Ovary (tissue), 9 donors: ENCODE results near the gene BAZ2B. TPM values are rescaled to one million over a fixed set of nuclear protein-coding genes. Genes with fewer than 3 reads are reported as not detected.

Experiments
- DNase-seq, 5 donors: peaks; one replicate each; pipeline ENCODE4 v3.0.0-alpha.2; 2019 to 2020
- H3K27ac ChIP-seq, 2 donors: fragments of 200-600 bp; one replicate each; pipeline versions ENCODE4 v1.5.1 to v1.8.0; 2019 to 2022
- H3K27me3 ChIP-seq: fragments of 200-600 bp; one replicate; pipeline ENCODE4 v1.8.0; 2022
- H3K36me3 ChIP-seq: fragments of 200-600 bp; sonication (generic); one replicate; pipeline ENCODE4 v1.5.1; 2019
- H3K4me1 ChIP-seq: one replicate; pipeline ENCODE4 v1.8.1; 2013; ENCODE audit warnings: mild to moderate bottlenecking, moderate library complexity; ENCODE audit not compliant: insufficient read depth
- H3K4me3 ChIP-seq: fragments of 200-600 bp; sonication (generic); one replicate; pipeline ENCODE4 v1.5.1; 2017
- H3K9me3 ChIP-seq, 2 donors: fragments of 200-600 bp in 1 of 2; sonication (generic) in 1 of 2; one replicate each; pipeline versions ENCODE4 v1.5.1 to v1.8.1; 2013 to 2019; ENCODE audit warnings: mild to moderate bottlenecking in 1 of 2, moderate library complexity in 1 of 2
- EP300 ChIP-seq: sonication (generic); formaldehyde crosslinking; IDR thresholded peaks from one replicate; pipeline ENCODE4 v1.6.1; 2017; ENCODE audit warnings: antibody characterized with exemption
- POLR2A ChIP-seq: fragments of 450-650 bp; IDR thresholded peaks from one replicate; pipeline ENCODE4 v1.6.1; 2017; ENCODE audit warnings: antibody characterized with exemption, mild to moderate bottlenecking, moderate library complexity
- WGBS, 3 donors: extraction: QIAGEN DNeasy Blood & Tissue Kit in 1 of 3; methylation state at CpG; one replicate each; pipeline versions ENCODE4 v1.1.5 to v1.1.7; 2013 to 2017; 5-methylcytosine and 5-hydroxymethylcytosine counted together
- intact Hi-C, 4 donors: fragments of 100-400 bp; cut with DNase I; formaldehyde crosslinking; loops; one replicate each; pipeline versions ENCODE4 v1.11.0 to v1.15.1; 2022 to 2023
- polyA plus RNA-seq, 2 donors: library from polyadenylated mRNA; stranded (reverse); fragments of 200-250 nt in 1 of 2; fragments of 350-450 nt in 1 of 2; fragmentation: Illumina TruSeq in 1 of 2; extraction: RNeasy Lipid Tissue Mini Kit (QIAGEN cat#74804) in 1 of 2; gene quantifications; one replicate each; pipeline ENCODE4 v1.2.3, GENCODE V29; 2013 to 2014
- total RNA-seq, 7 donors: library from RNA; depleted of rRNA in 2 of 7; stranded (reverse); fragments of >200 nt in 2 of 7; fragmentation: NEBNext Ultra II Directional in 3 of 7; extraction: Animal tissue kit (Norgen Biotek cat#: 25700) in 3 of 7; gene quantifications; one replicate each; pipeline versions ENCODE4 v1.1.0 to v1.2.4, GENCODE V29; 2016 to 2023
- TF ChIP-seq, protein P1 (sequence below), 3 donors: fragments of 450-650 bp in 2 of 3; fragments of 200-600 bp in 1 of 3; IDR thresholded peaks; one replicate each; pipeline versions ENCODE4 v1.5.1 to v1.8.0; 2016 to 2022; ENCODE audit warnings: antibody characterized with exemption in 3 of 3, mild to moderate bottlenecking in 1 of 3
- donor health status: DM: no; HTN: no; CAD: no; lungs with moderate emphysema.
- donor health status: DM: no; HTN: no; CAD: no.
- donor health status: Bipolar disorder and iron deficiency.
- donor health status: DM: yes; HTN: yes; CAD: no.
- donor health status: DM: no; HTN: no; CAD: no.
- donor health status: DM: yes; HTN: yes; CAD: no.

The BAZ2B gene
- total and polyA plus RNA-seq, 9 donors, result 31.8 to 131 (median 99.4) TPM

DNA sequence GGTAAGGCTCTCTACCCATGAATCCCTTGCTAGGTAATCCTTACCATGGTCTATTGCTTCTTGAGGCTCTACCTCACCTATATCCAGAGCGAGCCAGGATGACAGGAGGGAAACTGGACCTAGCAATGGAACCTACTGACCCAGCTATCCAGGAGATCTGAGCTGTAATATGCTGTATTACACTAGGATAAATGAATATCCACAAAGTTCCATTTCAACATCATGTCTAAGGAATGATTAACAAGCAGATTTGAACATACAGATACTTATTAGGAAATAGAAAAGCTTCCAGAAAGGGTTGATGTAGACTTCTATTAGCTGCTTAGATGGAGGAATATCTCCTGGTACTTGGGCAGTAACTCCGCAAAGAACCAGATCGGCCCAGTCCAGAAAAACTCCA is 110.1 kb downstream of the BAZ2B start:
- Histone ChIP-seq H3K27me3 (no peaks in the 10 kb centered on the region), H3K9me3 (no peaks in the 10 kb centered on the region), H3K4me3 (no peak overlapping the region), H3K36me3 (no peaks in the 10 kb centered on the region), H3K27ac (no peak overlapping the region), H3K4me1 (peaks cover 3% of the 10 kb centered on the region)
- no peak for DNase-seq
- 89 to 92% (median 90%) methylated on average over 3 of the region's 3 CpGs for WGBS, 3 donors
- intact Hi-C loops, result loop anchor here in 1 of 4 donors (10.0 kb wide), 1 partner anchor 99 kb away; no protein-coding TSS in a partner anchor
- TF ChIP-seq, protein P1, sequence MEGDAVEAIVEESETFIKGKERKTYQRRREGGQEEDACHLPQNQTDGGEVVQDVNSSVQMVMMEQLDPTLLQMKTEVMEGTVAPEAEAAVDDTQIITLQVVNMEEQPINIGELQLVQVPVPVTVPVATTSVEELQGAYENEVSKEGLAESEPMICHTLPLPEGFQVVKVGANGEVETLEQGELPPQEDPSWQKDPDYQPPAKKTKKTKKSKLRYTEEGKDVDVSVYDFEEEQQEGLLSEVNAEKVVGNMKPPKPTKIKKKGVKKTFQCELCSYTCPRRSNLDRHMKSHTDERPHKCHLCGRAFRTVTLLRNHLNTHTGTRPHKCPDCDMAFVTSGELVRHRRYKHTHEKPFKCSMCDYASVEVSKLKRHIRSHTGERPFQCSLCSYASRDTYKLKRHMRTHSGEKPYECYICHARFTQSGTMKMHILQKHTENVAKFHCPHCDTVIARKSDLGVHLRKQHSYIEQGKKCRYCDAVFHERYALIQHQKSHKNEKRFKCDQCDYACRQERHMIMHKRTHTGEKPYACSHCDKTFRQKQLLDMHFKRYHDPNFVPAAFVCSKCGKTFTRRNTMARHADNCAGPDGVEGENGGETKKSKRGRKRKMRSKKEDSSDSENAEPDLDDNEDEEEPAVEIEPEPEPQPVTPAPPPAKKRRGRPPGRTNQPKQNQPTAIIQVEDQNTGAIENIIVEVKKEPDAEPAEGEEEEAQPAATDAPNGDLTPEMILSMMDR (IDR thresholded peaks at IDR 0.05), result no peak
- TF ChIP-seq POLR2A (no peak), EP300 (no peak)

DNA sequence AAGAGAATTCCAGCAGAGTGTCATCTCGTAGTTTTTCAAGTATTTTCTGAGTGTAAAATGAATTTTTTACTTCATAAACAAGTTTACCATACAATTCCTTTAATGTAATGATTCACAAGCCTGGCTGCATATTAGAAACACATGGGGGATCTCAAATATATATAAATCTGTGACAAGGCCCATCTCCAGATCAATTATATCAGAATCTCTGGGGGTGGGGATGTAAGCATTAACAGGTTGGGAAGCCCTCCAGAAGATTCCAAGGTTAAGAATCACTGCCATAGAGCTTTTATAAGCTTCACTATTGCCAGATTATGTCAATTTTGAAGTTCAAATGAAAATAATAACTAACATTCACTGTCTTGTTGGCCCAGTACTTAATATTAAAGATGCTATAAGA is 111.2 kb downstream of the BAZ2B start:
- Histone ChIP-seq H3K27me3 (no peaks in the 10 kb centered on the region), H3K4me1 (peaks cover 2% of the 10 kb centered on the region), H3K36me3 (no peaks in the 10 kb centered on the region), H3K9me3 (no peaks in the 10 kb centered on the region), H3K27ac (no peak overlapping the region), H3K4me3 (no peak overlapping the region)
- no peak for TF ChIP-seq EP300
- intact Hi-C loops, result loop anchor here in 1 of 4 donors (10.0 kb wide), 1 partner anchor 100 kb away; no protein-coding TSS in a partner anchor
- DNase-seq, result no peak
- WGBS, 3 donors, result 95 to 98% (median 98%) methylated on average over 1 of the region's 1 CpG

DNA sequence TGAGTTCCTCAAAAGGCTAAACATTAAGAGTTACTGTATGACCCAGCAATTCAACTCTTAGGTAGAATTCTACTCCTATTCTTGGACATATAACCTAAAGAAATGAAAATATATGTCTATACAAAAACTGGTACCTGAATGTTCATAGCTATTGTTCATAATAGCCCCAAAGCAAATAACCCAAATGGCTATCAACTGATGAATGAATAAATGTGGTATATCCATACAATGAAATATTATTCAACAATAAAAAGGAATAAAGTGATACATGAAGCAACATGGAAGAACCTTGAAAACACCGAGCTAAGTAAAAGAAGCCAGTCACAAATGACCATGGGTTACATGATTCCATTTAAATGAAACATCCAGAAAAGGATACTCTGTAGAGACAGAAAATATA is 114.6 kb downstream of the BAZ2B start:
- Histone ChIP-seq H3K4me1 (no peaks in the 10 kb centered on the region), H3K27ac (no peak overlapping the region)
- 98 to 100% (median 98%) methylated on average over 1 of the region's 1 CpG for WGBS, 3 donors

DNA sequence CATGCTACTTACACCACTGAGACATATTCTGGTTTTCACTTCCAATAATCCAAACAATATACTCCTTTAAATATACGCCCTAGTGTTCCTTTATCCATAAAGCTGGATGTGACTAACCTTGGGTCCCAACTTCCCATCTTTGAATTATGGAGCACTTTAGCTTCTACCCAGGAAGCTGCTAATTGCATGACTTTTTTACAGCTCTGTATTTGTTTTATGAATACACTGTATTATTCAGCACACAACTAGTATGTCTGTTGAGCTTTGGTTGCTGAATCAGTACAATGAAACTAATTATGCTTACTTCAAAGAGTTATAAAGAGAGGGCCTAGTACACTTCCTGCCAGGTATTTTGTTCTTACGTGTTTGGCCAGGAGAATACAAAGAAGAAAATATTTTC is 118.5 kb downstream of the BAZ2B start:
- Histone ChIP-seq H3K4me3 (no peak overlapping the region), H3K27me3 (no peaks in the 10 kb centered on the region), H3K4me1 (no peaks in the 10 kb centered on the region), H3K9me3 (no peaks in the 10 kb centered on the region), H3K36me3 (no peaks in the 10 kb centered on the region), H3K27ac (no peak overlapping the region)
- intact Hi-C loops, result no loop called here
- TF ChIP-seq EP300, result no peak
- TF ChIP-seq POLR2A, result no peak
- no peak for DNase-seq
- 86 to 92% (median 91%) methylated on average over 2 of the region's 2 CpGs for WGBS, 3 donors

More for the DNA sequence above, 114.6 kb downstream of the BAZ2B start:
- Histone ChIP-seq H3K4me3 (no peak overlapping the region), H3K36me3 (no peaks in the 10 kb centered on the region), H3K9me3 (no peaks in the 10 kb centered on the region), H3K27me3 (no peaks in the 10 kb centered on the region)
- TF ChIP-seq EP300, result no peak
- no peak for TF ChIP-seq POLR2A
- TF ChIP-seq, protein P1 (IDR thresholded peaks at IDR 0.05), result no peak
- DNase-seq, result no peak
- intact Hi-C loops, result loop anchor here in 1 of 4 donors (10.0 kb wide), 1 partner anchor 103 kb away; no protein-coding TSS in a partner anchor

DNA sequence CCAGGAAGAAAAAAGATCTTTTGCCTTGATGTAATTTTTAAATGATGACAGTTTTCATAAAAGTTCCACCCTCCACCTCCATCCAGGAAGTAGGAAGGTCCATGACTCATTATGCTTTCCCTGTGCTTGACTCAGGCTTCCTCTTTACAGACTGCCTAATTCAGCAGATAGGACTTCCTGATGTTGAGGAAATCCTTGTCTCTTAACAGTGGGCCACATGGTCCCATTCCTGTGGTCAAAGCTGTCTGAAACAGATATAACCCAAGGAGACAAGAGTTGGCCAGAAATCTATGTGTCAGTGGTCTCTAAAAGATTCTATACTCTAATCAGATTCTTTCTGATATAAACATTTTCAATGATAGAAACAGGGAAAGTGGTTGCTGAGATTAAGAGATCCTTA is 119.1 kb downstream of the BAZ2B start:
- intact Hi-C loops, result no loop called here
- no peaks in the 10 kb centered on the region for H3K36me3 ChIP-seq
- no peak for DNase-seq

More for the DNA sequence above, 119.1 kb downstream of the BAZ2B start:
- Histone ChIP-seq H3K27me3 (no peaks in the 10 kb centered on the region), H3K4me3 (no peak overlapping the region), H3K4me1 (no peaks in the 10 kb centered on the region), H3K9me3 (no peaks in the 10 kb centered on the region), H3K27ac (no peak overlapping the region)
- TF ChIP-seq EP300 (no peak), POLR2A (no peak)
- TF ChIP-seq, protein P1 (IDR thresholded peaks at IDR 0.05), result no peak
